Esophagus muscularis mucosa (tissue), 3 donors: ENCODE results near the gene TSPAN31.

Source experiments
- POLR2A ChIP-seq: fragments of 450-650 bp; IDR thresholded peaks from one replicate; pipeline ENCODE4 v1.6.1; 2017; ENCODE audit warnings: antibody characterized with exemption, moderate library complexity, mild to moderate bottlenecking, low read depth
- POLR2AphosphoS5 ChIP-seq, 2 donors: sonication (generic); formaldehyde crosslinking; IDR thresholded peaks; one replicate each; pipeline ENCODE4 v1.6.1; 2017; ENCODE audit warnings: antibody characterized with exemption in 2 of 2
- TF ChIP-seq, protein P1 (sequence below), 3 experiments: fragments of 200-600 bp in 2 of 3; fragments of 450-650 bp in 1 of 3; sonication (generic) in 2 of 3; IDR thresholded peaks; one replicate each; pipeline ENCODE4 v1.5.1; 2017 to 2019; ENCODE audit warnings: antibody characterized with exemption in 3 of 3, mild to moderate bottlenecking in 2 of 3, moderate library complexity in 1 of 3

DNA sequence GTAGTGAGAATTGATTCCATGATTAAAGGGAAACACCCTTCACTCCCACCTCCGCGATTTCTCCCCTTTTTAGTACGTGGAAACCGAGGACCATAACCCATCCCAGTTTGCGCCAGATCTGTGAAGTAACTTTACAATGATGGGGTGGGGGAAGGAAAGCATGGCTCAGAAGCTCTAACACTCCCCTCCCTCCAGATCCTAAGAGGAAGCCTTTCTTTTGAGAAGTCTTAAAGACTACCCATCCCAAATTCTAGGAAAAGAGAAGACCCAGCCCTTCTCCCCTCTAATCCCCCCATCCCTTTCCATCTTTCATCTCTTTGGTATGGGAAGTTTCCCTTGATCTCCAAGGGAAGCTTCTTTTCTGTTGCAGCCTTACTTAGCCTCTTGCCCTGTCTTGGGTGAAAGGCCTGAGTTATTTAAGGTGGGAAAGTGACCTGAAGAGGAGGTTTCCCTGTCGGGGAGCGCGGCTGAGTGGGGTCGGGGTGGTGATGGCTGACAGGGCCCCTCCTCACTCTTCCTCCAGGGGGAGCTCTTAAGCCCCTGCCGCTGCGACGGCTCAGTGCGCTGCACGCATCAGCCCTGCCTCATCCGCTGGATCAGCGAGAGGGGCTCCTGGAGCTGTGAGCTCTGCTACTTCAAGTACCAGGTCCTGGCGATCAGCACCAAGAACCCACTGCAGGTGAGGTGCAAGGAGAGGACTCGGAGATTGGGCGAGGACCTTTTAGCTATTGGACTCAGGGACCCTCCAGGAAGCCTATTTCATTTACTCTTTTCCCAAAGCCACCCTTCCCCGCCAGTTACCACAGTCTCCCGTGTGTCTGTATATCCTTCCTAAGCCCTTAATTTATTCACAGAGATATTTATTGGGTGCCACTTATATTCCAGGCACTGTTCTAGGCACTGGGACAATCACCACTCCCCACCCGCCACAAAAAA lies 11.8 kb downstream of the TSPAN31 start:
- TF ChIP-seq, protein P1, sequence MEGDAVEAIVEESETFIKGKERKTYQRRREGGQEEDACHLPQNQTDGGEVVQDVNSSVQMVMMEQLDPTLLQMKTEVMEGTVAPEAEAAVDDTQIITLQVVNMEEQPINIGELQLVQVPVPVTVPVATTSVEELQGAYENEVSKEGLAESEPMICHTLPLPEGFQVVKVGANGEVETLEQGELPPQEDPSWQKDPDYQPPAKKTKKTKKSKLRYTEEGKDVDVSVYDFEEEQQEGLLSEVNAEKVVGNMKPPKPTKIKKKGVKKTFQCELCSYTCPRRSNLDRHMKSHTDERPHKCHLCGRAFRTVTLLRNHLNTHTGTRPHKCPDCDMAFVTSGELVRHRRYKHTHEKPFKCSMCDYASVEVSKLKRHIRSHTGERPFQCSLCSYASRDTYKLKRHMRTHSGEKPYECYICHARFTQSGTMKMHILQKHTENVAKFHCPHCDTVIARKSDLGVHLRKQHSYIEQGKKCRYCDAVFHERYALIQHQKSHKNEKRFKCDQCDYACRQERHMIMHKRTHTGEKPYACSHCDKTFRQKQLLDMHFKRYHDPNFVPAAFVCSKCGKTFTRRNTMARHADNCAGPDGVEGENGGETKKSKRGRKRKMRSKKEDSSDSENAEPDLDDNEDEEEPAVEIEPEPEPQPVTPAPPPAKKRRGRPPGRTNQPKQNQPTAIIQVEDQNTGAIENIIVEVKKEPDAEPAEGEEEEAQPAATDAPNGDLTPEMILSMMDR (IDR thresholded peaks at IDR 0.05): peak; percentile 44 to 72 (median 49)
- TF ChIP-seq POLR2A (no peak), POLR2AphosphoS5 (IDR thresholded peaks at IDR 0.05) (no peak)
